NCI-H187 (cell line): ENCODE measurements around the gene KDELR3.
"Not testable (repeated sequence)": the region's sequence is repeated elsewhere in the genome, so short reads cannot be mapped to it uniquely, and the experiment has no call there.

Experiments used
- DNase-seq, 2 experiments: peaks; one replicate each; lab custom pipeline; 2025; lab: John Stamatoyannopoulos, UW

KDELR3 gene

DNA sequence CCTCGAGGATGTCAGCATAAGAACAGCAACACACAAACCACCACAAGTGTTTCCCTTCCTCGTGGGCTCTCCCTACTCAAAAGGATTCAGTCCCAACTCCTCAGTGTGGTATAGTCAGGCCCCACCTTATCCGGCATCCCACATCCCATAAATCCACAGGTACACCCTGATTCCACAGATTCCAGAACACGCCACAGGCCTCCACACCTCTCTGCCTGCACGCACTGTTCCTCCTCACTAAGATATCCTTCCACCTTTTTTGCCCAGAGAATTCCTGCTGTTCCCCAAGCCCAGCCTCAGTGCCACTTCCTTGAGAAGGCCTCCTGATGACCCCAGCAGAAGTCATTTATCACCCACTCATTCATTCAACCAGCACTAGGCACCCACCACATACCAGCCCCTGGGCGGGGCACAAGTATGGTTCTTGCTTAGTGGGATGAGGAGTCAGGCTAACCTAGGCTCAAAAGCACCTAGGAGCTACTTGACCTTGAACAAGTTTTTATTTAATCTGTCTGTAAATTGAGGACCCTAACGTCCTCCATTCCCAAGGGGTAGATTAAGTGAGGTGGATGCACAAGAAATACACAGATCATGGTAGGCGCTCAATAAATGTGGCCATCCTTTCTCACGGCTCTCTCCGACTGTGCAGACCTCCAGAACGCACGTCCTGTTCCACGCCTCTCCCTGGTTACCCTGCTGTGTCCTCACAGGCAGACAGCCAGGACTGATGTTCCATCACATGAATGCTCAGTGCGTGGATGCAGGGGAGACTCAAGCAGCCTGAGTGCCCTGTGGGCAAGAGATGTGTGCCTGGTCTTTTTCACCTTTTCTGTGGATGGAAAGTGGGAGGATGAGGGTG is 10.8 kb upstream of the KDELR3 start:
- no peak for DNase-seq

DNA sequence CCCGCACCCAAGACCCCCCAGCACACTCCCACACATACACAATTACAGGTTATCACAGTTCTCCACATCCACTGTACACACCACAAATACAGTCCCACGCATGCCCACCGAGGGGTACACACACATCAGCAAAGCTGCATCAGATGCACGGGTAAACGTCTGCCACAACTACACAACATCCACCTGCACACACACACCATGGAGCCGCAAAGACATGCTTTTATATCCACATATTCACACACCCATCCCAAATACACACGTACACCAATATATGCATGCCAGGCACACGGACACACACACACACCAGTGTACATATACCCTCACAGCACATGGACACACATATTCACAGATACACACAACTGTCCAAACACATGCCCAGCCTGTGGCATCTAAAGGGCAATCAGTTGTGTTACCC is 7.5 kb upstream of the KDELR3 start:
- DNase-seq: no peak

DNA sequence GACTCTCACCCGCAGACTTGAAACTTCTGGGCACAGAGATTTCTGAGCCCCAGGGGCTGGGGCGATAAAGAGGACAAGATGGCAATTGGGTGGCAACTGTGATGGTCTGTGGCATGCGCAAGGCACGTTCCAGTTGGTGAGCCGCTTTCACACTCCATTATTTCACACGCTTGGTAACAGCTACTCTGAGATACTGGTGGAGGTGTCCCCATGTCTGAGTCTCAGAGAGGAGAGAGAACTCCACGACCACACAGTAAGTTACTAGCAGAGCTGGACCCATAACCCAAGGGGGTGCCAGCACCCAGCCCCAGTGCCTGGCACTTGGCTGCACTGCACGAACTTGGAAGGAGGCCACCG is 6.9 kb upstream of the KDELR3 start:
- DNase-seq: no peak

DNA sequence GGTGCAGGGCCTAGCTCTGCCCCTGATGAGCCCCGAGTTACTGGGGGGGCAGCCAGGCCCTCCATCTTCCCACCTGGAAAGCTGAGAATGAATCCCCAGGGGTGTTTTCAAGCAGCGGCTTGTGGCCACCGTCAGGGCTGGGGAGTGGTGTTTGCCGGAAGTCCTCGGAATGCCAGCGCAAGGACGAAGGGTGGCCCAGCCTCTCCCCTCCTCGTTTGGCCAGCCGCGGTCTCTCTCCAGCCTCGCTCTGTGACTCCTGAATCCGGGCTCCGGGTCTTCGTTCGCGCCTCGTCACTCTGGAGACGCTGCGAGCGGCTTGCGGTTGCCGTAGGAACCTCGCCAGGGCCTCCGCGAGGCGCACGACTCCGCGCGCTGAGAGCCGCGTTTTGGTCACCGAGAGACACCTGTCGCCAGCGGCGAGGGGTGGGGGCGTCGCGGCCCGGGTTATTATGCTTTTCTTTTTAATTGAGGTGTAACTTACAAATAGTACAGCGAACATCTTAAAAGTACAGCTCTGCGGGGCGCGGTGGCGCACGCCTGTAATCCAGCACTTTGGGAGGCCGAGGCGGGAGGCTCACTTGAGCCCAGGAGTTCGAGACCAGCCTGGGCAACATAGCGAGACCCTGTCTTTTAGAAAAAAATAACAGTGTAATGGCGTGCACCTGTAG is 6.3 kb upstream of the KDELR3 start:
- peak; percentile 40 to 84 for DNase-seq

DNA sequence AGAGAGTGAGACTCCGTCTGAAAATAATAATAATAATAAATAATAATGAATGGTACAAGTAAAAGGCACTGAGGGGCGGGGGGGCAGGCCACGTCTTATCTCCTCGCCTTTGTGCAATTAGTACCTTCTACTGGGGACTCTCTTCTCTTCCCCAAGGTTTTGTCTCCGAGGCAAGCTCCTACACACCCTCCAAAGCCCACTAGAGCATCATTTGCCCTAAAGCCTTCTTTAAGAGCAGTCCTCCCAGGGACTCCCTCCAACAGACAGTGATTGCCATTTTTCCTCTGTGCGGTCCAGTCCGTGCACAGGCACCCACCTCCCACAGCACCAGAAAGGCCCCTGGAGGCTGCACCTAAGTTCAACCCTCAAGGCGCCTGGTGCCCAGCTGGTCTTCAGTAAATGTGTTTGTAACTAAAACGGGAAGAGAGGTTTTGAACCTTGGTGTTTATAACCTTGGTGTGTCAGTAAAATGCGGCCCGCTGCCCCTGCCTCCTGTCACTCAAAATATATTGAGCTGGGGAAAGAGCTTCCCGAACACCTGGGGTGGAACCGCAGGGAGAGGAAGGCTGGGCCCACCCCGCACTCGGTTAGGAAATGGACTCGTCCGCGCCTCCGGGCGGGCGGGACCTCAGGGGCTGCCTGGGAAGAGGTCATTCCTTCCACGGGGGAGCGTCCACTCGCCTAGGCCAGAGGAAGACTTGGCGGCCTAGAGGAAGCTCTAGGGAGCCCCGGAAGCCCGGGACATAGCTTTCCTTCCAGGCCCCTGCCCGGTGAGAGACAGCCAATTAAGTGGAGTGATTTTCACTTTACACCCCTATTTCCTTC is 4.7 kb upstream of the KDELR3 start:
- no peak for DNase-seq

DNA sequence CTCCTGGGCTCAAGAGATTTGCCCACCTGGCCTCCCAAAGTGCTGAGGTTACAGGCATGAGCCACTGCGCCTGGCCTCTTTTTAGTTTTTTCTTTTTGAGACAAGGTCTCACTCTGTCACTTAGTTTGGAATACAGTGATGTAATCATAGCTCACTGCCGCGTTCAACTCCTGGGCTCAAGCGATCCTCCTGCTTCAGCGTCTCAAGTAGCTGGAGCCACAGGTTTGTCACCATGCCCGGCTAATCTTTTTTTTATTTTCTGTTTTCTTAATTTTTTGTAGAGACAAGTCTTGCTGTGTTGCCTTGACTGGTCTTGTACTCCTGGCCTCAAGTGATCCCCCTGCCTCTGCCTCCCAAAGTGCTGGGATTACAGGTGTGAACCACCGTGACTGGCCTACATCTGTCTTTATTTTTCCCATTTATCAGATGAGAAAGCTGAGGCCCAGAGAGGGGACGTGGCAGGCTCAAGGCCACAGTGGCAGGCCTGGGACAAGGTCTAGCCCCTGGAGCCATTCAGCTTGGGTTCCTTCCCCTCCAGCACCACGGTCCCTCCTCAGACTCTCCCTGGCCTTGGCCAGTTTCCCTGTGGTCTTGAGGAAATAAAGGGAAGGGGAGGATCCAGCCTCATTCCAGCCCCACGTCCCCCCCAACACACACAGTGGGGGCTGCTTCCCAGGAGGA is 2.8 kb upstream of the KDELR3 start:
- no peak for DNase-seq

DNA sequence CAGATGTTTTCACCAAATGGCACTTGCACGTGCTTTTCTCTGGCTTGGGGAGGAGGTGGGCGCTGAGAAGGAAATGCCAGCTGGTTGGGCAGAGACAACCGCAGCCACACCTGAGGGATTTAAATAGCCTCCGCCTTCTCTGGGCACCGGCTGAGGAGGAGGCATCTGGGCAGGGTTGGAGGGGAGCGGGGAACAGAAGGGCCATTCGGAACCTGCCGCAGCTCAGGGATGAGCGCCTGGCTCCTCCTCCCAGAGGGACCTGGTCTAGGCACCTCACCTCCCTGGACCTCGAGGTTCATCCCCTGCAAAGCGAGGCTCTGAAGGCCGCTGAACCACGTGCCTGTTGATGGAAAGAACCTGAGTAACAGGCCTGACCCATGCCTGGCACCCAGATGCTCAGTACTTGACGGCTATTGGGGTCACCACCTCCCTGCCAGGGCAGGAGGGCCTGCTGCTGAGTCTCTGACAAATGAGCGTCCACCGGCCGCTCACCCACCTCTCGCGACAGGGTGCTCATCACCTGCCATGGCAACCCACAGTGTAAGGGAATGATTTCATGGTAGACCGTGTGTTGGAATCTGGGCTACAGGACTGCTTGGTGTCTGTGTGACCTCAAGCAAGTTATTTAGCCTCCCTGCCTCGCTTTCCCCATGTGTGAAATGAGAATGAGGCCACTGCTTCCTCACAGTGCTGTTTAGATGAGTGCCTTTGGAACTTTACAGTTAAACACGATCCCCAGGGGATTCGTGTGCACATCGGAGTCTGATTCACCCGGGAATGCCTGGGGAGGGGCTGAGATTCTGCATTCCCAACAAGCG is 2.0 kb upstream of the KDELR3 start:
- DNase-seq: no peak

DNA sequence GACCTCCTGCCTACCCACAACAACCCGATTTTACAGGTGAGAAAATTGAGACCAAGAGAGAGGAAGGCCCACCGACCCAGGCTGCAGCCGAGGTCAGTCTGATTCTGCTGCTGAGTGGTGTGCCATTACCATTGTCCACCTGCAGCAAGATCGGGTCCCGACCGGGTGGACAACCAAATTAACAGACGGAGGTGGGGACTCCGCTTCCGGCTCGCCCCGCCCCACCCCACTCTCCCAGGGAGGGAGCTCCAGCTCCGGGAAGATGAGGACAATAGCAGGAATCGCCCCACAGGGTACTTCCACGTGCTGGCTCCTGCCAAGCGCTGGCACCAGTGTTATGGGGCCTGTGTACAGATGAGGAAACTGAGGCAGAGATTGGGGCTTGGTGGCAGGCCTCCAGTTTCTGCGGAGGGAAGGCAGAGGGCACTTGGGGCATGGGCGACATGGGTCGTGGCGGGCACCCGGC is 425 bp upstream of the KDELR3 start:
- no peak for DNase-seq

DNA sequence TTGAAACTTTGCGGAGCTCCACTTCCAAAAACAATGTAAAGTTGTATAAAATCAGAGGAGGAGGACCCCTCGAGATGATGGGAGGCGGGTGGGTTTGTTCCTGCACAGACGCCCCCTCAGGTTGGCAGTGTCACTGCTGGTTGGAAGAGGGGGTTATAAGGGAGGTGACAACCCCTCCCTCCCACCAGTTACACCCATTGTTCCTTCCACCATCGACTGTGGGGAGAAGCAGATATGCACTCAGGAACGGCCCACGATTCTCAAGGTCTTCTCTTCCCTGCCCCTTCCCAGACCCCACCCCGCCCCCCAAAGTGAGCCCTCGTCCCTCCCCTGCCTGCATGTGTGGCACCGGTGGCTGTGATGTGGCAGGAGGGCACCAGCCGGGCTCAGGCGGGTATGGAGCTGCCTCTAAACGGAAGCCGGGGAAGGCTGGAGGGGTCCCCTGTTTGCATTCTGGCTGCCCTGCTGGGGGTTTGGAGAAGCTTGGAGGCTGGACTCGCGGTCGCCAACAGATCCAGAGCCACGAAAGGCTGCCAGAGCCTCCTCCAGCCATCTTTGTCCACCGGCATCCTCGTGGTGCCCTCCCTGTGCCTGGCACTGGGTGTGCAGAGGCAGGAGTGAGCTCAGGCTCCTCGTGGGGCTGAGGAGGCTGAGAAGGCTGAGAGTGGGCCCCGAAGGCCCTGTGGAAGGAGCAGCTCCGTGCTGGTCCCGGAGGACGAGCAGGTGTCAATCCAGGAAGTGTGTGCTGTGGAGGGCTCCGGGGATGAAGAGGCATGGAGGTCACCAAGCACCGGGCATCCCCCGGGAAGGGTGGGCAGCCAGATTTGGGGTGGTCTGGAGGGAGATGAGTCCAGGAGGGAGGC is 778 bp downstream of the KDELR3 start:
- no peak for DNase-seq

DNA sequence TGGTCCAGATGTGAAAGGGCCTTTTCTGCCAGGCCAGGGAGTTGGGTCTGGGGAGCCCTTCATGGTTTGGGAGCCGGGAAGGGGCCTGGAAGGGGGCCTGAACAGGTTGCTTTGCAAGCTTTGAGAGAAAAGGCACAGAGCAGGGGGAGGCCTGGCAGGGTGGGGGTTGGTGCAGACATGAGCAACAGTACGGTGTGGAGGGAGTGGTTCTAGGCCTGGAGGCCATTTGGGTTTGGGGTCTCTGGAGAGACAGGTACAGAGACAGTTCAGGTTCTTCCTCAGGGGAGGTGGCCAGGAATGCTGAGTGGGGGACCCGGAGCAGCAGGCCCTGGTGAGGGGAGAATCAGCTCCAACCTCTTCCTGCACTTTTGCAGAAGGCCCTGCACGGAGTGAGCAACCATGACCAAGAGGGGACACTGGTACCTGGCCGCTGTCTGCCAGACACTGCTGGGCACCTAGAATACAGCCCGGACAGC is 1.4 kb downstream of the KDELR3 start:
- DNase-seq: no peak

DNA sequence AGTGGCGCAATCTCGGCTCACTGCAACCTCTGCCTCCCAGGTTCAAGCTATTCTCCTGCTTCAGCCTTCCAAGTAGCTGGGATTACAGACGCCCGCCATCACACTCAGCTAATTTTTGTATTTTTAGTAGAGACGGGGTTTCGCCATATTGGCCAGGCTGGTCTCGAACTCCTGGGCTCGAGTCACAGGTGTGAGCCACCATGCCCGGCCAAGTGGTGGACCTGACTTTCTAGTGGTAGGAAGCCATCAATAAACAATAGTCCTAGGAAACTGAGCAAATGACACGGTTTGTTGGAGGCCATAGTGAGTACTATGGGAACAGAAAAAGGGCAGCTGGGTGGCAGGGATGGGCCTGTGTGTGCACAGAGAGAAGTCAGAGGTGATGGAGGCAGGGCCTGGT is 2.3 kb downstream of the KDELR3 start:
- DNase-seq: not testable (repeated sequence)

DNA sequence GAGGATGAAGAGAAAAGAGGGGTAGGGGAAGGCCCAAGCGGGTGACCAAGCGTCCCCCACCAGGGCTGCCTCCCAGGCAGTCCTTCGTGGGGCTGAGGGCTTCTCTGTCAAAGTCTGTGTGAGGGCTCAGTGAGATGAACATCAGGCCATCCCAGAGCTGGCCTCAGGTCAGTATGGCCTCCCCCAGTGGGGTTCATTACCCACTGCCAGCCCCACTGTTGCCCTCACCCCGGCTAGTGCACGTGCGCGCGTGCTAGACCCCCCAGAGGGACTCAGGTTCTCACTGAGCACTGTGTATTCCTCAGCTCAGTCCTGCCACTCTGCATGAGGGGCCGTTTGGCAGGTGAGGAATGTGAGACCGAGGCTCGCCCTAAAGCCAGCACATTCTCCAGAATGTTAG is 3.3 kb downstream of the KDELR3 start:
- DNase-seq: no peak

DNA sequence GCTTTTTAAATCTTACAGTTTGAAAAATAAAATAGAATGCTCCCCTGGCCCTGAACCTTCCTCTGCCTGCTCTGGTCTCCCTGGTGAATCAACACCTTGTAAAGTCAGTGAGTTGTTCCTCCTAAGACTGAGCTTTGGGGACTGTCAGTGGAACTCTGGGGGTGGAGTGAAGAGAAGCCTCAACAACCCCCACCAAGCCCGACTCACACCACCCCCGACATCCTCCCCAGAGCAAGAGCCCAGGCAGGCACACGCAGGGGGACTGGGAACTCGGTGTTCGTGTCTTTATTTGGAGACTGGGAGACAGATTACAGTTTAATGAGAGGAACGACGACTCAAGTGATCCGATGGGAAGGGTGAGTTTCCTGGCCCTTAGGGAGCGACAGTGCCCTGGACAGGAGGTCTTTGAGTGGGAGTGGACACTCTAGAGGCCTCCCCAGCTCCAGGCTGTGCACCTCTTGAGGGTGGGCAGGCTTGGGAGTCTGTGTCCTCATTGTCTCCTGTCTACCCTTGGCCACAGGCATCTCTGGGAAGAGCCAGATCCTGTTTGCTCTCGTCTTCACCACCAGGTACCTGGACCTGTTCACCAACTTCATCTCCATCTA is 6.2 kb downstream of the KDELR3 start:
- DNase-seq: no peak

DNA sequence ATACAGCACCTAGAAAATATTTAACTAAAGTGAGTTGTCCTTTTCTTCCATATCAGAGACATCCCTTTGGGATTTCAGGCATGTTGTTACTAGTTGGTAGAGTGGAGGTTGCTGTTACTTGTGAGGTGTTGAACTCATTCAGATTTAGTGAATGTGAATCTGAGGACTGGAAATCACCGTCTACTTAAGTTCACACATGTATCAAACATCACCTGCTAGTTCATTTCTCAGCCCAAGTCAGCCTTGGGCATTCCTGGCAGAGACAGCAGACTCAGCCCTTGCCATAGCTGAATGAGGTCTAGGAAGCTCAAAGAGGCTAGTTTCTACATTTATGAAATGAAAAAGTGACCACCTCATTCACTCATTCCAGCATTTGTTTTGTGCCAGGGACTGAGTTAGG is 9.7 kb downstream of the KDELR3 start:
- DNase-seq: no peak

DNA sequence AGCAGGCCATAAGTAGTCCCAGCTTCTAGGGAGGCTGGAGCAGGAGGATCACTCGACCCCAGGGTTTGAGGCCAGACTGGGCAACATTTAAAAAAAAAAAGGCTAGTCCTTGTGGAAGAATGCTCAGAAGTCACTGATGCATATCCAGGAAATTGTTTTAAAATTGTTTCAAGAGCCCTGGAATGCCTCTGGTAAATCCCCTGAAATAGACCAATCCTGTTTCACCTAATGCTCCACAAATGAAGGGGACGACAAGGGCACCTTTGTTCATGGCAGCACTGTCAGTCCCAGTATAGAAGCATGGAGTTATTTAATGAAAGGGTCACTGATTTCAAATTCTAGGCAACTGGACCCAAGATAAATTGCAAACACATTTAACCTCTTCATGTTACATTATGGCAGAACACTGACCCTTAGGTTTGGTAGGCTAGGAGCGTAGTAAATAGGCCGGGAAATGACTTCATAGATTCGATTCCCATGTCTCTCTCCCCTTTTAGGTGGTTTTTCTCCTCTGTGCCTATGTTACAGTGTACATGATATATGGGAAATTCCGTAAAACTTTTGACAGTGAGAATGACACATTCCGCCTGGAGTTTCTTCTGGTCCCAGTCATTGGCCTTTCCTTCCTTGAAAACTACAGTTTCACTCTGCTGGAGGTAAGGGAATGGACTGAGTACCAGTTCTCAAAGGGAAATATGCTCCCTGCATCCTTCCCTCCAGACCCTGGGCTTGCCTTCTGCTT is 11.4 kb downstream of the KDELR3 start:
- no peak for DNase-seq

DNA sequence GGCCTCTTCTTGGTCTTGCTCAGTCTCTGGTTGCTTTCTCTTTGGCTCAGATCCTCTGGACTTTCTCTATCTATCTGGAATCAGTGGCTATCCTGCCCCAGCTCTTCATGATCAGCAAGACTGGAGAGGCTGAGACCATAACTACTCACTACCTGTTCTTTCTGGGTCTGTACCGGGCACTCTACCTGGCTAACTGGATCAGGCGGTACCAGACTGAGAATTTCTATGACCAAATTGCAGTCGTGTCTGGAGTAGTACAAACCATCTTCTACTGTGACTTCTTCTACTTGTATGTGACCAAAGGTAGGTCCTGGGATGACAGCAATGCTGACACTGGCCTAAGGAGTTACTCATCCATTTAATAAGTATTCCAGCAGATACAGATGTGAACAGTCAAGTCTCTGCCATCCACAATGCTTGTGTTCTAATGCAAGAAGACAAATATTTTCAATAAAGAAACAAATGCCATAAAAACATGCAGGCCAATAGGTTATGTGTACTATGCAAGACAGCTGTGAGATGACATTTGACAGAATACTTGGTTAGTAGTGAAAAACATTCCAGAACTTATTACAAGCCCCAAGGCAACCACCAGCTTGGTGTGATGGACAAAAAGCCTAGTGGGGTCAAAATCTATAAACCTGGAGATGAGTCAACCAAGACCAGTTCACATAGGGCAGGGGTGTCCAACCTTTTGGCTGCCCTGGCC is 13.4 kb downstream of the KDELR3 start:
- no peak for DNase-seq

DNA sequence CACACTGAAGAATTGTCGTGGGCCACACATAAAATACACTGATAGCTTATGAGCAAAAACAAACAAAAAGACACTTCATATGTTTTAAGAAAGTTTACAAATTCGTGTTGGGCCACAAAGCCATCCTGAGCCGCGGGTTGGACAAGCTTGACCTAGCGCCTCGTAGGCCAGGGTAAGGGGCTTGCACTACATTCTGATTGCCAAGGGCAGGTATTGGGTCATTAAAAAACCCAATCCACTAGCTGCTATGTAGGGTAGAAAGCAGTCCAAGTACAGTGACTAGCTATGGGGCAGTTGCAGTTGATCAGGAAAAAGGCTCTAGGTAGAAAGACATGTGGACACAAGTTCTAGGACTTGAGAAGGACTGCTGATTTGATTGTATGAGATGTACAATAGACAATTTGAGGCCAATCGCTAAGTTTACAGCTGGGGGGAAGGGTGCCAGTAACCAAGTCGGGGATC is 14.0 kb downstream of the KDELR3 start:
- DNase-seq: no peak

DNA sequence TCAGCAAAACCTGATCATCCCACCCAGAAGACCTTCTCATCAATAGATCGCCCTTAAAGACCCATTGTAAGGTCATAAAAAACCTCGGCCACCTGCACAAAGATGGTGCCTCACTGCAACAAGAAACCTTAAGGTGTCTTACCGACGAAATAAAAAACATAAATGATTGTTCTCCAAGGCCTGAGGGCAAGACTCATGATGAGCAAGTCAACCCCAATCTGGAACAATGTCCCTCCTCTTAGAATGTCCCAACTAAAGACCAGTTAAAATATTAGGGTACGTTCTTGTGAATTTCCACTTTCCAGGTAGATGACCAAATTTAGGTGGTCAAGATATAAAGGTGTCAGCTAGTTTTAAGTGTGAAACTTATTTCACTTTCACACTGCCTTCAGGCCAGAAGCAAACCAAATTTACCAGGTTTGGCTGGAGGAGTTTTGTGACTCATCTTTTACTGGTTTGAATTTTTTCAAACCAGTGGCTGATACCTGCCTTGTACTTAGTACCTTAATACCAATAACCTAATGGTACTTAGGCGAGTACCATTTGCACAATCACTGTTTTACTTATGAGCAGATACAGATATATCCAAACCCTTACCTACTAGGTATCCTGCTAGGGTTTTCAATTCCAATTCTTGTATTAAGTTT is 14.9 kb downstream of the KDELR3 start:
- no peak for DNase-seq
